GM18511 (cell line): ENCODE data around the gene FAM222B.

Experiments used
- ATAC-seq: cut with Tn5 transposase; IDR thresholded peaks from one replicate; pipeline ENCODE4 v1.9.1; 2021; ENCODE audit warnings: mild to moderate bottlenecking, moderate library complexity; ENCODE audit not compliant: unreplicated experiment

Gene FAM222B

DNA sequence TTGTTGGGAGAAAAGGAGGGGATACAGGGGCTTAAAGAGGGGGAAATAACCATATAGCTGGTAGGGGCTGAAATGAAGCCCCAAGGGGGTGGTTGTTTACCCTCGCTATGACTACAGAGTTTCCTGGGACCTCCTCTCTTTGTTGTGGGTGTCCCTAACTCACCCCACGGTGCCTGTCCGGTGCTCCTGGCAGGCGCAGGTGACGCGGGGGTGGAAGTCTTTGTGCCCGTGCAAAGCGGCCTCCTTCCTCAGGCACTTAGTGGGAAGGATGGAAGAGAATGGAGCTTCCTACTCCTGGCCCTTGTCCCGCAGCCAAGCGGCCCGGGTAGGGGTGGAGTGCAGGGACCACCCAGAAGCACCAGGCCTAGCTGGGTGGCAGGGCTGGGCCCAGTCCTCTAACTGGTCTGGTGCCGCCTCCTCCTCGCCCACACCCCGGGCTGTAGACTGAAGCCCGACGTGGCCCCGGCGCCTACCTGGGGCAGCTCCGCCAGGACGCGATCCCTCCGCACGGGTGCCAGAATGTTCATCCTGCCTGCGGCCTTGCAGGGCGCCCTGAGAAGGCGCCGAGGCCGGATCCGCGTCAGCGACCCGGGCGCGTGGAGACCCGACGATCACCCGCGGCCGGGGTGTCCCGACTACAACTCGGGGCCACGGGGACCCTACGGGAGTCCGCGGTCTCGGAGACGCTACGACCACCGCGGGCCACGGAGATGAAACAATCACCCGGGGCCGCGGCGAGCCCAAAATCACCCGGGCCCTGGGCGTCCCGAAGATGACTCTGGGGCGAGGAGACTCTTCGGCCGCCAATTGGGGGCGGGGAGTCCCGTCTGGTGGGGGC, 125.6 kb downstream of the FAM222B start:
- no peak for ATAC-seq

DNA sequence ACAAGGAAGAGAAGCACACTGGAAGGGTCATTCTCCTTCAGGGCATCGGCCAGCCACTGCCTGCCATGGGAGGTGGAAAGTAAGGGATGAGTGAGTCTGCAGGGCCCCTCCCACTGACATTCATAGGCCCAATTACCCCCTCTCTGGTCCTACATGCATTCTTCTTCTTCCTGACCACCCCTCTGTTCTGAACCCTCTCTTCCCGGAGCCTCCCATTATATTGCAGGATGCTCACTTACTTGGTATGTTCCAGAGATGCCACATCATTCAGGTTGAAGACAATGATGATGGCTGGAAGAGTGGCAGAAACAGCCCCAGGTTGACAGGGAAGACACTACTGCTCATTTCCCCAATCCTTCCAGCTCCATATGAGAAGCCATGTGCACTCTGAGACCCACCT, 127.4 kb downstream of the FAM222B start:
- ATAC-seq: no peak

GRCh38 chr17:28714281-28714680, 128.3 kb downstream of the FAM222B start:
- ATAC-seq: no peak

GRCh38 chr17:28712705-28713415, 129.7 kb downstream of the FAM222B start:
- no peak for ATAC-seq

DNA sequence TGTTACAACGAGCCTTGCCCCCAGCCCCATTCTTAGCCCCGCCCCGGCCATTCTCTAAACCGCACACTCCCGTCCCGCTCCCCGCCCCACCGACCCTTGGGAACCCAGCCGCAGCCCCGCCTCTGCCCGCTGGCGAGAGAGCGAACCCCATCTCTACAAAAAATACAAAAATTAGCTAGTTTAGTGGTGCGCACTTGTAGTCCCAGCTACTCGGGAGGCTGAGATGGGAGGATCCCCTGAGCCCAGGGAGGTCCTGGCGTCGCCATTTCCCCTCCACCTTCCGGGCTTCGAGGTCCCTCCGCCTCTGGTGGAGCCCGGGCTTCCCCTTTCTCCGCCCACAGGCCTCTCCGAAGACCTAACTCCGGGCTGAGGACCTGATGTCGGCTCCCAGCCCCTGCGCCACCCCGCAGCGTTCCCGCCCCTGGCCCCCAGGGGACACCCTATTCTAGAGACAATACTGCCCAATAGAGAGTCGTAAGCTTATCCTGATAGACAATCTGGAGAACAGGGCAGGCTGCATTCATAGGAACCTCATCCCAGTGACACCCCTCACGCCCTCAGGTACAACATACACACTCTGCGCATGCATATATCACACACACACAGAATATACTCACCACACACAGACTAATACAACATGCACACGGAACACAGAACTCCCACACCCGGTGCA, 130.4 kb downstream of the FAM222B start:
- ATAC-seq: peak; percentile 48

DNA sequence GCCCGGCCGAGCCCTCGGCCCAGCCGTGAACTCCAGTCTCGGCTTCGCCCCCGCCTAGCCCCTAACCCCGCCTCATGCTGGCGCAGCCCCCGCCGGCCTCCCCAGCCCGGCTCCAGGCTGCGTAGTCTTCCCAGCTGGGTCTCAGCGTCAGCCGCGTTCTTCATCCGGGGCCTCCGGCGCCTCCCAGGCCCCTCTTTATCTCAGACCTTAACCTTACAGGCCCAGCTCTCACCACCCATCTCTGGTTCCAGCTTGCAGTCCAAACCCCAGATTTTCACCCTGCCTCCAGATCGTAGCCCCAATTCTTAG, 130.9 kb downstream of the FAM222B start, which contains the start of gene PROCA1:
Gene PROCA1, minus strand, starts transcription at position 166 of the 309 bp plus-strand sequence. CDS start 228 bp downstream, outside the sequence.
- peak; percentile 29 for ATAC-seq

GRCh38 chr17:28710861-28711722, 131.5 kb downstream of the FAM222B start:
- peak; percentile 89 for ATAC-seq

DNA sequence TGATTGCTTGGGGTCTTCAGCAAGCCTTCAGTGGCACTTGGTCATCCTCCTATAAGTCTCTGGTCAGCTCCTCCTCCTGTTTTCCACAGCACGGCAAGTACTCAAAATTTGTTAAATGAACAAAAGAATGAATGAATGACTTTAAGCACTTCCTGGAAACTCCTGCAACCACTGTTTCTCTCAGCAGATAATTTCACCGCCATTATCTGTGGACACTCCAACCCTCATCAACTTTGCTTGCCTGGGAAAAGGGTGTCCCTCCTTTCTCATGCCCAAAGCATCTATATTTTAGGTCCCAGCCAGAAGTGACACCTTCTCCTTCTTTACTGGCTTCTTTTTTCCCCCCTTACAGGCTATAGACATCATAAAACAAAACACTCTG, 135.3 kb downstream of the FAM222B start:
- no peak for ATAC-seq

DNA sequence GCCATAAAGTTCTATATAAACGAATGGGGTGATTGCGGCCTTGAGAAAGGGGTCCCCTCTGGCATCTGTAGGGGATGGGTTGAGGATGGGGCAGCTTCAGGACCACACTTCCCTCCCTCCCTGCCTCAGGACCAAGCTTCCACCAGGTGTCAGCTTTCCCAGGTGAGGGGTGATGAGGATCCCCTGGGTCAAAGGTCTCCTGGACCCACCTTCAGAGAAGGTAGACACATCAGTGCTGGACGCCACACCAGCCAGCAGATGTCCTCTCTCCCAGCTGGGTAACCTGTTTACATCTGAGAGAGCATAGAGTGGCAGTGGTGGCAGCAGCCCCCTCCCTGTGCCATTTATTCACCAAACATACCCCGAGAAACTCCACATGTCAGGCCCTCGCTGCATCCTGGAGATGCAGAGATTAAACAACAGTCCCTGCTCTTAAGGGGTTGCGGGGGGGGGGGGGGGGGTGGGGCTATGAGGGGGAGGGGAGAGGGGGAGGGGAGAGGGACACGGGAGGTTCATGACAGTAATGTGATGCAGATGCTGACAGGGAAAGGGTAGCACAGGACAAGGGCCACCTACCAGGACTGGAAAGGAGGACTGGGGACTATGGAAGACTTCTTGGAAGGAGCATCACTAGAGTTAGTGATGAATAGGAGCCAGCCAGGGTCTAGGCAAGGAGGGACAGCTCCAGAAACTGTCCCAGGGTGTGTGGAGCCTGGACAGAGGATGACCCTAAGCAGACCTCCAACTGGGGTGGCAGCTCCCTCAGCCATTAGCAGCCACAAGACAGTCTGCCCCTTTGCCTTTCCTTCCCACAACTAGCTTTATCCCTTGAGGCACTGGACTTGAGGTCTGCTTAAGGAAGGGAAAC, 135.9 kb downstream of the FAM222B start:
- no peak for ATAC-seq
